IMR-90 (cell line): Measurements from ENCODE around the gene GRID1. TPM values are rescaled to one million over a fixed set of nuclear protein-coding genes. Genes with fewer than 3 reads are reported as not detected.

Experiments used
- ATAC-seq: fragments of 200-7000 bp; cut with Tn5 transposase; 2 replicates; pipeline ENCODE4 v1.9.1; 2020; ENCODE audit warnings: low read depth, mild to moderate bottlenecking, moderate library complexity
- BruUV-seq: library from RNA; stranded (reverse); fragments of 400-500 nt; replicated peaks from 2 replicates; lab custom pipeline; 2021; lab: Mats Ljungman, UMichigan
- CTCF ChIA-PET: fragments of 300-600 bp; formaldehyde crosslinking; extraction: SDS; loops from one replicate; lab custom pipeline; 2021; ENCODE audit warnings: antibody characterized with exemption; lab: Yijun Ruan, JAX
- POLR2A ChIA-PET: fragments of 300-600 bp; sonication (Branson Sonifier 250); formaldehyde crosslinking; loops from one replicate; lab custom pipeline; 2022; ENCODE audit warnings: antibody characterized with exemption; ENCODE audit not compliant: unreplicated experiment; lab: Charles Lee
- DNase-seq: peaks from one replicate; pipeline ENCODE4 v3.0.0; 2013
- H2AFZ ChIP-seq: replicated peaks from 2 replicates; pipeline ENCODE3; 2013; ENCODE audit warnings: low read length, mild to moderate bottlenecking; ENCODE audit not compliant: poor library complexity
- H2AK5ac ChIP-seq: 2 replicates; pipeline ENCODE4 v1.6.1; 2013; ENCODE audit warnings: low read depth, low read length, inconsistent platforms
- H2AK9ac ChIP-seq: replicated peaks from 2 replicates; pipeline ENCODE3; 2013; ENCODE audit warnings: mild to moderate bottlenecking, low read depth, low read length, moderate library complexity; ENCODE audit not compliant: poor library complexity
- H2BK120ac ChIP-seq: 2 replicates; pipeline ENCODE4 v1.6.1; 2013; ENCODE audit warnings: low read depth, low read length, inconsistent platforms
- H2BK15ac ChIP-seq: 3 replicates; pipeline ENCODE4 v1.6.1; 2013; ENCODE audit warnings: low read depth, low read length, inconsistent platforms
- H2BK20ac ChIP-seq: 2 replicates; pipeline ENCODE4 v1.6.1; 2013; ENCODE audit warnings: low read depth, mild to moderate bottlenecking, inconsistent platforms, low read length, moderate library complexity
- H2BK5ac ChIP-seq: 2 replicates; pipeline ENCODE4 v1.6.1; 2013; ENCODE audit warnings: mild to moderate bottlenecking, low read depth, low read length, inconsistent platforms; ENCODE audit not compliant: poor library complexity, severe bottlenecking
- H3K14ac ChIP-seq: replicated peaks from 2 replicates; pipeline ENCODE4 v1.6.1; 2013; ENCODE audit warnings: low read depth, low read length, inconsistent platforms
- H3K18ac ChIP-seq: 2 replicates; pipeline ENCODE4 v1.6.1; 2013; ENCODE audit warnings: low read depth, low read length, control low read depth
- H3K23ac ChIP-seq: 2 replicates; pipeline ENCODE4 v1.6.1; 2013; ENCODE audit warnings: low read depth, low read length, inconsistent platforms
- H3K27ac ChIP-seq: 2 replicates; pipeline ENCODE4 v1.5.1; 2013; ENCODE audit warnings: mild to moderate bottlenecking, control low read depth, low read length; ENCODE audit not compliant: insufficient read depth
- H3K27me3 ChIP-seq: 2 replicates; pipeline ENCODE4 v1.6.1; 2013; ENCODE audit warnings: low read length; ENCODE audit not compliant: control insufficient read depth, insufficient read depth
- H3K36me3 ChIP-seq: 2 replicates; pipeline ENCODE4 v1.6.1; 2013; ENCODE audit warnings: low read length, mixed read lengths; ENCODE audit not compliant: control insufficient read depth, insufficient read depth
- H3K4ac ChIP-seq: 2 replicates; pipeline ENCODE4 v1.6.1; 2013; ENCODE audit warnings: low read depth, low read length, inconsistent platforms
- H3K4me1 ChIP-seq: 2 replicates; pipeline ENCODE4 v1.6.1; 2013; ENCODE audit warnings: low read length, mixed read lengths; ENCODE audit not compliant: control insufficient read depth, insufficient read depth
- H3K4me2 ChIP-seq: 2 replicates; pipeline ENCODE4 v1.6.1; 2013; ENCODE audit warnings: low read depth, mild to moderate bottlenecking, control low read depth, low read length, moderate library complexity
- H3K4me3 ChIP-seq: 2 replicates; pipeline ENCODE4 v1.5.1; 2013; ENCODE audit warnings: low read depth, mild to moderate bottlenecking, control low read depth, low read length, moderate library complexity; ENCODE audit not compliant: insufficient read depth
- H3K56ac ChIP-seq: 2 replicates; pipeline ENCODE4 v1.6.1; 2013; ENCODE audit warnings: low read length, inconsistent platforms; ENCODE audit not compliant: insufficient read depth; ENCODE audit errors: extremely low read depth
- H3K79me1 ChIP-seq, 2 experiments: 2 replicates each; pipeline ENCODE4 v1.6.1; 2013; ENCODE audit warnings: low read length in 2 of 2, inconsistent platforms in 1 of 2, low read depth in 1 of 2
- H3K9ac ChIP-seq: 2 replicates; pipeline ENCODE4 v1.6.1; 2013; ENCODE audit warnings: low read depth, low read length, control low read depth
- H3K9me1 ChIP-seq: 2 replicates; pipeline ENCODE4 v1.6.1; 2013; ENCODE audit warnings: low read length, inconsistent platforms; ENCODE audit not compliant: insufficient read depth
- H3K9me3 ChIP-seq: 2 replicates; pipeline ENCODE4 v1.6.1; 2013; ENCODE audit warnings: low read length; ENCODE audit not compliant: control insufficient read depth, insufficient read depth
- H4K20me1 ChIP-seq: 2 replicates; pipeline ENCODE4 v1.6.1; 2013; ENCODE audit warnings: low read length, inconsistent platforms; ENCODE audit not compliant: insufficient read depth
- H4K5ac ChIP-seq: 2 replicates; pipeline ENCODE4 v1.6.1; 2013; ENCODE audit warnings: mild to moderate bottlenecking, low read depth, low read length, control low read depth
- H4K8ac ChIP-seq, 2 experiments: 2 replicates each; pipeline ENCODE4 v1.6.1; 2013; ENCODE audit warnings: low read depth in 2 of 2, low read length in 2 of 2, control low read depth in 1 of 2, inconsistent platforms in 1 of 2
- H4K91ac ChIP-seq: 2 replicates; pipeline ENCODE4 v1.6.1; 2013; ENCODE audit warnings: low read depth, low read length, inconsistent platforms; ENCODE audit not compliant: insufficient read depth
- CTCF ChIP-seq: conservative IDR thresholded peaks from 2 replicates; pipeline ENCODE4 v1.5.1; 2012; ENCODE audit warnings: mild to moderate bottlenecking, low read depth, low read length, improper control_type of control experiment
- ELK1 ChIP-seq: fragments of 150-350 bp; IDR thresholded peaks from 2 replicates; pipeline ENCODE4 v1.6.1; 2016; ENCODE audit warnings: low read depth, mild to moderate bottlenecking, low read length, moderate library complexity, borderline replicate concordance
- FOS ChIP-seq: fragments of 150-350 bp; IDR thresholded peaks from 2 replicates; pipeline ENCODE4 v1.6.1; 2016; ENCODE audit warnings: low read depth, low read length
- MXI1 ChIP-seq: IDR thresholded peaks from 2 replicates; pipeline ENCODE4 v1.6.1; 2012; ENCODE audit warnings: low read depth, mild to moderate bottlenecking, low read length, moderate library complexity, borderline replicate concordance
- NFE2L2 ChIP-seq: fragments of 150-350 bp; IDR thresholded peaks from 2 replicates; pipeline ENCODE4 v1.6.1; 2016; ENCODE audit warnings: low read depth, mild to moderate bottlenecking, low read length
- RAD21 ChIP-seq: IDR thresholded peaks from 2 replicates; pipeline ENCODE4 v1.6.1; 2012; ENCODE audit warnings: low read length, improper control_type of control experiment
- RFX5 ChIP-seq: IDR thresholded peaks from 2 replicates; pipeline ENCODE4 v1.8.0; 2012; ENCODE audit warnings: low read depth, mild to moderate bottlenecking, low read length, moderate library complexity
- USF2 ChIP-seq: fragments of 150-350 bp; IDR thresholded peaks from 2 replicates; pipeline ENCODE4 v1.6.1; 2017; ENCODE audit warnings: mild to moderate bottlenecking, antibody characterized with exemption, low read length, low read depth
- WGBS, 2 experiments: methylation state at CpG; one replicate each; pipeline versions ENCODE4 v1.1.5 to v1.1.7; 2013; ENCODE audit warnings: missing lambda C conversion rate in 2 of 2; ENCODE audit not compliant: insufficient read length in 1 of 2; ENCODE audit errors: extremely low coverage in 2 of 2; 5-methylcytosine and 5-hydroxymethylcytosine counted together
- dilution Hi-C: fragments of 300-500 bp; cut with HindIII; formaldehyde crosslinking; loops from one replicate; pipeline ENCODE4 v1.14.3; 2018; ENCODE audit warnings: low sequenced_read_pairs; ENCODE audit not compliant: unreplicated experiment
- in situ Hi-C: fragments of 300-500 bp; cut with MboI; formaldehyde crosslinking; loops from 3 replicates; pipeline ENCODE4 v1.14.3; 2019; ENCODE audit warnings: low sequenced_read_pairs, inconsistent platforms, mixed read lengths
- intact Hi-C: fragments of 100-400 bp; cut with micrococcal nuclease; formaldehyde crosslinking; loops from 2 replicates; pipeline ENCODE4 v1.10.0; 2022
- polyA plus RNA-seq, 3 experiments: library from polyadenylated mRNA; depleted of rRNA; stranded (reverse); fragments of >200 nt; gene quantifications; 2 replicates each; pipeline ENCODE4 v1.2.3, GENCODE V29; 2012; ENCODE audit warnings: low replicate concordance in 1 of 3
- total RNA-seq: library from RNA; depleted of rRNA; stranded (reverse); fragments of >200 nt; gene quantifications from 2 replicates; pipeline ENCODE4 v1.2.3, GENCODE V29; 2012

Gene GRID1
- total and polyA plus RNA-seq, 2 of the 4 experiments (the other 2 are of a cell fraction), result not detected

- no TSS peak for BruUV-seq
- no peak overlapping the region for H2AK5ac ChIP-seq
These were observed 165.7 kb downstream of the GRID1 start for GRCh38 chr10:86200867-86201266.

More at GRCh38 chr10:86200867-86201266, 165.7 kb downstream of the GRID1 start:
- H3K9me1 ChIP-seq, result no peaks in the 10 kb centered on the region
- H3K4ac ChIP-seq, result no peak overlapping the region
- TF ChIP-seq USF2, result no peak
- no peak for TF ChIP-seq ELK1
- no peak for TF ChIP-seq MXI1
- no peak for TF ChIP-seq FOS
- no peak for TF ChIP-seq RFX5
- TF ChIP-seq RAD21, result no peak
- no peak for TF ChIP-seq CTCF
- no peak for TF ChIP-seq NFE2L2
- no peak overlapping the region for H2AK9ac ChIP-seq
- ChIA-PET CTCF (no interaction called here), POLR2A (no interaction called here)
- H3K27me3 ChIP-seq, result no peaks in the 10 kb centered on the region
- intact Hi-C loops, result no loop called here
- no peak overlapping the region for H3K27ac ChIP-seq
- no peak overlapping the region for H3K56ac ChIP-seq
- no peak overlapping the region for H3K18ac ChIP-seq
- no peak overlapping the region for H2BK5ac ChIP-seq
- no peak overlapping the region for H2BK20ac ChIP-seq
- DNase-seq, result no peak
- H3K79me1 ChIP-seq, result no peaks in the 10 kb centered on the region
- H3K4me3 ChIP-seq, result no peak overlapping the region
- dilution Hi-C loops, result no loop called here
- WGBS, 2 experiments, result no CpG with 5 or more reads among the region's 1 CpG
- no peak overlapping the region for H2BK120ac ChIP-seq
- in situ Hi-C loops, result no loop called here
- no peak for ATAC-seq
- no peak overlapping the region for H3K4me2 ChIP-seq
- no peak overlapping the region for H4K91ac ChIP-seq
- H3K36me3 ChIP-seq, result no peaks in the 10 kb centered on the region
- H3K23ac ChIP-seq, result no peak overlapping the region
- H2AFZ ChIP-seq, result no peak overlapping the region
- H4K5ac ChIP-seq, result no peak overlapping the region
- no peak overlapping the region for H4K8ac ChIP-seq
- H2BK15ac ChIP-seq, result no peak overlapping the region
- no peak overlapping the region for H3K14ac ChIP-seq
- H4K20me1 ChIP-seq, result no peaks in the 10 kb centered on the region
- no peak overlapping the region for H3K9ac ChIP-seq
- no peaks in the 10 kb centered on the region for H3K9me3 ChIP-seq
- no peaks in the 10 kb centered on the region for H3K4me1 ChIP-seq
